Endothelial cell of umbilical vein (primary cell): ENCODE results near the gene PDCD11. TPM values are rescaled to one million over a fixed set of nuclear protein-coding genes. Genes with fewer than 3 reads are reported as not detected.

ENCODE experiments used
- BruUV-seq: library from RNA; stranded (reverse); fragments of 400-500 nt; replicated peaks from 2 replicates; lab custom pipeline; 2021; lab: Mats Ljungman, UMichigan
- CTCF ChIA-PET: fragments of 300-600, 350-600 bp; sonication (Branson Sonifier 250); formaldehyde crosslinking; loops from one replicate; lab custom pipeline; 2021; ENCODE audit warnings: antibody characterized with exemption, inconsistent platforms; lab: Charles Lee
- POLR2A ChIA-PET: fragments of 300-600, 350-600 bp; sonication (Branson Sonifier 250); formaldehyde crosslinking; loops from one replicate; lab custom pipeline; 2021; ENCODE audit warnings: antibody characterized with exemption, inconsistent platforms; lab: Charles Lee
- DNase-seq: peaks from one replicate; pipeline ENCODE4 v3.0.0-alpha.2; 2011; ENCODE audit warnings: low read depth, low spot score
- FAIRE-seq: peaks from 2 replicates; lab custom pipeline; 2011; peaks lifted over from hg19 to GRCh38; lab: Jason Lieb, UNC
- H2AFZ ChIP-seq: 2 replicates; pipeline ENCODE4 v1.6.0; 2012; ENCODE audit warnings: low read depth, low read length, control low read depth, inconsistent platforms
- H3K27ac ChIP-seq: 2 replicates; pipeline ENCODE4 v1.5.1; 2011; ENCODE audit warnings: low read depth, mild to moderate bottlenecking, control low read depth, low read length, moderate library complexity; ENCODE audit not compliant: insufficient read depth
- H3K27me3 ChIP-seq, 2 experiments: 2 replicates each; pipeline versions ENCODE4 v1.6.0 to v1.6.1; 2011; ENCODE audit warnings: low read length in 2 of 2, mixed read lengths in 1 of 2; ENCODE audit not compliant: control insufficient read depth in 2 of 2, insufficient read depth in 2 of 2
- H3K36me3 ChIP-seq, 2 experiments: 2 replicates in 1 of 2; 3 replicates in 1 of 2; pipeline ENCODE4 v1.5.1; 2011; ENCODE audit warnings: low read length in 2 of 2, mild to moderate bottlenecking in 1 of 2, moderate library complexity in 1 of 2; ENCODE audit not compliant: control insufficient read depth in 2 of 2, insufficient read depth in 2 of 2; ENCODE audit errors: extremely low read depth in 1 of 2
- H3K4me1 ChIP-seq: 3 replicates; pipeline ENCODE4 v1.5.1; 2011; ENCODE audit warnings: mild to moderate bottlenecking, low read length; ENCODE audit not compliant: control insufficient read depth, insufficient read depth; ENCODE audit errors: extremely low read depth
- H3K4me2 ChIP-seq: 2 replicates; pipeline ENCODE4 v1.6.1; 2011; ENCODE audit warnings: low read length, control low read depth, mixed read lengths; ENCODE audit not compliant: insufficient read depth
- H3K4me3 ChIP-seq, 3 experiments: fragments of 200-600 bp in 1 of 3; sonication (generic), shearing (Covaris generic) in 1 of 3; replicated peaks in 1 of 3; 2 replicates each; pipeline ENCODE4 v1.5.1; 2011 to 2016; ENCODE audit warnings: control low read depth in 3 of 3, low read length in 3 of 3, mild to moderate bottlenecking in 2 of 3, inconsistent platforms in 1 of 3, low read depth in 1 of 3, moderate library complexity in 1 of 3; ENCODE audit not compliant: insufficient read depth in 1 of 3
- H3K79me2 ChIP-seq: 2 replicates; pipeline ENCODE4 v1.6.0; 2012; ENCODE audit warnings: low read length, inconsistent platforms; ENCODE audit not compliant: control insufficient read depth, insufficient read depth
- H3K9ac ChIP-seq: replicated peaks from 2 replicates; pipeline ENCODE3; 2011; ENCODE audit warnings: low read length, control low read depth; ENCODE audit not compliant: insufficient read depth; ENCODE audit errors: extremely low read depth
- H3K9me1 ChIP-seq: replicated peaks from 3 replicates; pipeline ENCODE4 v1.6.0; 2011; ENCODE audit warnings: mild to moderate bottlenecking, low read length; ENCODE audit not compliant: control insufficient read depth, insufficient read depth; ENCODE audit errors: extremely low read depth
- H3K9me3 ChIP-seq: replicated peaks from 2 replicates; pipeline ENCODE4 v1.5.1; 2012; ENCODE audit warnings: low read length, inconsistent platforms; ENCODE audit not compliant: control insufficient read depth, insufficient read depth
- H4K20me1 ChIP-seq: replicated peaks from 2 replicates; pipeline ENCODE3; 2011; ENCODE audit warnings: mild to moderate bottlenecking, low read length; ENCODE audit not compliant: control insufficient read depth, insufficient read depth; ENCODE audit errors: extremely low read depth
- CTCF ChIP-seq, 2 donors: IDR thresholded peaks; 1 replicate in 1 of 2; 2 replicates in 1 of 2; pipeline ENCODE4 v1.5.1; 2011; ENCODE audit warnings: low read length in 2 of 2, mild to moderate bottlenecking in 2 of 2, moderate library complexity in 2 of 2, control low read depth in 1 of 2, inconsistent platforms in 1 of 2, low read depth in 1 of 2; ENCODE audit not compliant: insufficient read depth in 1 of 2; ENCODE audit errors: extremely low read depth in 1 of 2
- EZH2 ChIP-seq: IDR thresholded peaks from 2 replicates; pipeline ENCODE4 v1.6.1; 2012; ENCODE audit warnings: borderline replicate concordance, low read depth, mild to moderate bottlenecking, moderate library complexity, low read length, inconsistent platforms; ENCODE audit not compliant: severe bottlenecking
- FOS ChIP-seq: IDR thresholded peaks from 2 replicates; pipeline ENCODE4 v1.6.1; 2011; ENCODE audit warnings: mild to moderate bottlenecking, low read length, moderate library complexity, borderline replicate concordance; ENCODE audit not compliant: insufficient read depth
- GATA2 ChIP-seq: IDR thresholded peaks from 2 replicates; pipeline ENCODE4 v1.7.0; 2011; ENCODE audit warnings: low read depth, mild to moderate bottlenecking, moderate library complexity, mixed read lengths, low read length; ENCODE audit not compliant: insufficient read length, insufficient read depth
- JUN ChIP-seq: IDR thresholded peaks from 2 replicates; pipeline ENCODE4 v1.6.1; 2011; ENCODE audit warnings: borderline replicate concordance, low read depth; ENCODE audit not compliant: insufficient read length, insufficient read depth
- MAX ChIP-seq: IDR thresholded peaks from 2 replicates; pipeline ENCODE4 v1.6.1; 2011; ENCODE audit not compliant: insufficient read depth, insufficient read length
- MYC ChIP-seq: IDR thresholded peaks from one replicate; pipeline ENCODE4 v1.6.1; 2011; ENCODE audit warnings: mild to moderate bottlenecking, low read depth, low read length
- POLR2A ChIP-seq: IDR thresholded peaks from 2 replicates; pipeline ENCODE4 v1.6.1; 2012; ENCODE audit warnings: low read depth, mild to moderate bottlenecking, control low read depth, low read length
- POLR2AphosphoS5 ChIP-seq: IDR thresholded peaks from 2 replicates; pipeline ENCODE4 v1.6.1; 2012; ENCODE audit warnings: low read depth, mild to moderate bottlenecking, control low read depth, low read length, moderate library complexity; ENCODE audit not compliant: insufficient read depth
- dilution Hi-C: fragments of 300-500 bp; cut with MboI; formaldehyde crosslinking; loops from one replicate; pipeline ENCODE4 v1.15.0; 2019; ENCODE audit warnings: low sequenced_read_pairs; ENCODE audit not compliant: extremely low pct_ligation_motif_present
- intact Hi-C: fragments of 100-400 bp; cut with micrococcal nuclease; formaldehyde crosslinking; loops from one replicate; pipeline ENCODE4 v1.10.0; 2022
- polyA plus RNA-seq, 4 experiments: library from polyadenylated mRNA; depleted of rRNA in 3 of 4; stranded (reverse) in 3 of 4; unstranded in 1 of 4; fragments of >200 nt; gene quantifications; 2 replicates each; pipeline versions ENCODE4 v1.2.1 to v1.2.3, GENCODE V29; 2011 to 2012; ENCODE audit warnings: missing spikeins in 1 of 4
- total RNA-seq: library from RNA; stranded (reverse); gene quantifications from 2 replicates; pipeline ENCODE4 v1.2.3, GENCODE V29; 2021

Gene PDCD11
- total and polyA plus RNA-seq, 2 donors (not counting 3 experiments of a cell fraction or from before 2014, with no cell fraction given) = 12.6 to 52.7 TPM

- H2AFZ ChIP-seq = no peak overlapping the region
- peaks cover 1 to 6% of the 10 kb centered on the region in 2 experiments for H3K27me3 ChIP-seq
- no peaks in the 10 kb centered on the region for H3K9me1 ChIP-seq
- no peaks in the 10 kb centered on the region for H3K36me3 ChIP-seq
- H3K4me1 ChIP-seq = no peaks in the 10 kb centered on the region
- ChIA-PET POLR2A (no interaction called here), CTCF (interaction anchor here (1.5 kb wide), 1 partner anchor 9 kb away, joined by 4 read pairs; no protein-coding TSS in a partner anchor)
- FAIRE-seq = no peak
- H3K9me3 ChIP-seq = no peaks in the 10 kb centered on the region
- DNase-seq = no peak
- dilution Hi-C loops (no loop called here), intact Hi-C loops (no loop called here)
- no peaks in the 10 kb centered on the region for H3K79me2 ChIP-seq
- H3K27ac ChIP-seq = no peak overlapping the region
- H3K4me2 ChIP-seq = no peak overlapping the region
- H3K9ac ChIP-seq = no peak overlapping the region
- no TSS peak for BruUV-seq
- no peak overlapping the region for H3K4me3 ChIP-seq
- TF ChIP-seq CTCF (IDR thresholded peaks at IDR 0.05; ENCODE audit: extremely low read depth in 1 of 2, insufficient read depth in 1 of 2, low read depth in 1 of 2, low read length in 2 of 2) = no peak
- no peak for TF ChIP-seq FOS
- H4K20me1 ChIP-seq = no peaks in the 10 kb centered on the region
These were observed 75.6 kb downstream of the PDCD11 start for GRCh38 chr10:103472005-103472404.

- H3K79me2 ChIP-seq = no peaks in the 10 kb centered on the region
- TF ChIP-seq JUN (no peak), POLR2AphosphoS5 (no peak), MYC (no peak), GATA2 (no peak), CTCF (IDR thresholded peaks at IDR 0.05; ENCODE audit: extremely low read depth in 1 of 2, insufficient read depth in 1 of 2, low read depth in 1 of 2, low read length in 2 of 2) (no peak), FOS (no peak), EZH2 (no peak), MAX (no peak), POLR2A (no peak)
- no peaks in the 10 kb centered on the region for H4K20me1 ChIP-seq
- ChIA-PET CTCF (interaction anchor here (1.5 kb wide), 1 partner anchor 8 kb away, joined by 4 read pairs; no protein-coding TSS in a partner anchor), POLR2A (no interaction called here)
- H3K36me3 ChIP-seq = no peaks in the 10 kb centered on the region
- H3K4me1 ChIP-seq = no peaks in the 10 kb centered on the region
- peaks cover 1 to 6% of the 10 kb centered on the region in 2 experiments for H3K27me3 ChIP-seq
- H3K9ac ChIP-seq = no peak overlapping the region
- DNase-seq (no peak), FAIRE-seq (no peak)
- BruUV-seq = no TSS peak
- no peak overlapping the region for H3K4me3 ChIP-seq
- no peak overlapping the region for H3K4me2 ChIP-seq
- peak overlapping the region; percentile 3 for H2AFZ ChIP-seq
- H3K27ac ChIP-seq = no peak overlapping the region
- dilution Hi-C loops (no loop called here), intact Hi-C loops (no loop called here)
- H3K9me1 ChIP-seq = no peaks in the 10 kb centered on the region
- H3K9me3 ChIP-seq = no peaks in the 10 kb centered on the region
These were observed 76.8 kb downstream of the PDCD11 start for GRCh38 chr10:103473261-103473671.
